Spleen (tissue), 11 donors: ENCODE data around the gene PIK3R6. TPM values are rescaled to one million over a fixed set of nuclear protein-coding genes. Genes with fewer than 3 reads are reported as not detected.

ENCODE experiments used
- DNase-seq: peaks from one replicate; pipeline ENCODE4 v3.0.0-alpha.2; 2020
- H3K27ac ChIP-seq, 8 donors: fragments of 200-600 bp; sonication (generic) in 7 of 8; 1 replicate in 4 of 8; 2 replicates in 4 of 8; pipeline versions ENCODE4 v1.5.0 to v1.8.0; 2016 to 2021; ENCODE audit warnings: inconsistent platforms in 4 of 8, mild to moderate bottlenecking in 4 of 8, moderate library complexity in 1 of 8
- H3K27me3 ChIP-seq, 7 donors: fragments of 200-600 bp; sonication (generic) in 6 of 7; replicated peaks in 1 of 7; 1 replicate in 4 of 7; 2 replicates in 3 of 7; pipeline versions ENCODE4 v1.5.0 to v1.8.0; 2016 to 2021; ENCODE audit warnings: inconsistent platforms in 3 of 7, mild to moderate bottlenecking in 1 of 7
- H3K36me3 ChIP-seq, 6 donors: fragments of 200-600 bp; sonication (generic) in 5 of 6; 1 replicate in 4 of 6; 2 replicates in 2 of 6; pipeline versions ENCODE4 v1.5.0 to v1.8.0; 2016 to 2021; ENCODE audit warnings: inconsistent platforms in 2 of 6
- H3K4me1 ChIP-seq, 6 donors: fragments of 200-600 bp; sonication (generic) in 5 of 6; 1 replicate in 3 of 6; 2 replicates in 3 of 6; pipeline versions ENCODE4 v1.5.0 to v1.8.0; 2016 to 2021; ENCODE audit warnings: inconsistent platforms in 3 of 6
- H3K4me3 ChIP-seq, 8 donors: fragments of 200-600 bp; sonication (generic) in 7 of 8; 1 replicate in 4 of 8; 2 replicates in 4 of 8; pipeline versions ENCODE4 v1.5.0 to v1.8.0; 2016 to 2021; ENCODE audit warnings: inconsistent platforms in 4 of 8, mild to moderate bottlenecking in 4 of 8, moderate library complexity in 2 of 8
- H3K9me3 ChIP-seq, 8 donors: fragments of 200-600 bp; sonication (generic) in 7 of 8; 1 replicate in 4 of 8; 2 replicates in 4 of 8; pipeline versions ENCODE4 v1.5.0 to v1.8.0; 2016 to 2021; ENCODE audit warnings: inconsistent platforms in 4 of 8
- POLR2A ChIP-seq, 3 donors: fragments of 450-650 bp; IDR thresholded peaks; one replicate each; pipeline ENCODE4 v1.5.1; 2017; ENCODE audit warnings: antibody characterized with exemption in 3 of 3, mild to moderate bottlenecking in 1 of 3
- POLR2AphosphoS5 ChIP-seq, 3 donors: sonication (generic); formaldehyde crosslinking; IDR thresholded peaks; one replicate each; pipeline ENCODE4 v1.5.1; 2017; ENCODE audit warnings: antibody characterized with exemption in 3 of 3
- WGBS, 5 donors: extraction: QIAGEN DNeasy Blood & Tissue Kit in 3 of 5; methylation state at CpG; one replicate each; pipeline versions ENCODE4 v1.1.5 to v1.1.7; 2013 to 2018; 5-methylcytosine and 5-hydroxymethylcytosine counted together
- intact Hi-C: fragments of 100-400 bp; cut with DNase I; formaldehyde crosslinking; loops from one replicate; pipeline ENCODE4 v1.15.0; 2023; ENCODE audit warnings: low total_unique reads
- polyA plus RNA-seq, 3 donors: library from polyadenylated mRNA; stranded (reverse); fragments of 200-250 nt; gene quantifications; one replicate each; pipeline ENCODE4 v1.2.1, GENCODE V29; 2013
- total RNA-seq, 7 donors: library from RNA; depleted of rRNA in 3 of 7; stranded (reverse); fragments of >200 nt in 3 of 7; fragmentation: NEBNext Ultra II Directional in 4 of 7; extraction: Animal tissue kit (Norgen Biotek cat#: 25700) in 4 of 7; gene quantifications; one replicate each; pipeline versions ENCODE4 v1.1.0 to v1.2.1, GENCODE V29; 2016 to 2021
- TF ChIP-seq, protein P1 (sequence below), 11 experiments: fragments of 200-600 bp in 7 of 11; fragments of 450-650 bp in 4 of 11; sonication (generic) in 4 of 11; IDR thresholded peaks in 8 of 11; conservative IDR thresholded peaks in 3 of 11; 1 replicate in 7 of 11; 2 replicates in 4 of 11; pipeline versions ENCODE4 v1.4.0 to v1.8.0; 2016 to 2021; ENCODE audit warnings: antibody characterized with exemption in 11 of 11, inconsistent platforms in 4 of 11, mild to moderate bottlenecking in 1 of 11
- donor health status: healthy with polysubstance abuse.
- donor health status: DM: no; HTN: no; CAD: no; lungs with moderate emphysema.
- donor health status: DM: no; HTN: no; CAD: no.
- donor health status: Bipolar disorder and iron deficiency.
- donor health status: healthy.
- donor health status: DM: no; HTN: no; CAD: no.
- donor health status: DM: yes; HTN: yes; CAD: no.

Gene PIK3R6
- total and polyA plus RNA-seq, 10 donors = 1.3 to 9.6 (median 6.5) TPM

GRCh38 chr17:8870406-8871040 lies 3.0 kb upstream of the PIK3R6 start:
- DNase-seq = no peak
- Histone ChIP-seq H3K27ac (no peak overlapping the region), H3K4me1 (peaks cover 0 to 65% (median 29%) of the 10 kb centered on the region in 6 donors), H3K9me3 (no peaks in the 10 kb centered on the region), H3K4me3 (no peak overlapping the region), H3K27me3 (peaks cover 0 to 23% (median 0%) of the 10 kb centered on the region in 7 donors), H3K36me3 (no peaks in the 10 kb centered on the region)
- 82 to 94% (median 88%) methylated on average over 13 of the region's 13 CpGs for WGBS, 5 donors
- TF ChIP-seq POLR2A (IDR thresholded peaks at IDR 0.05) = no peak
- no peak for TF ChIP-seq POLR2AphosphoS5 (IDR thresholded peaks at IDR 0.05)
- TF ChIP-seq, protein P1, sequence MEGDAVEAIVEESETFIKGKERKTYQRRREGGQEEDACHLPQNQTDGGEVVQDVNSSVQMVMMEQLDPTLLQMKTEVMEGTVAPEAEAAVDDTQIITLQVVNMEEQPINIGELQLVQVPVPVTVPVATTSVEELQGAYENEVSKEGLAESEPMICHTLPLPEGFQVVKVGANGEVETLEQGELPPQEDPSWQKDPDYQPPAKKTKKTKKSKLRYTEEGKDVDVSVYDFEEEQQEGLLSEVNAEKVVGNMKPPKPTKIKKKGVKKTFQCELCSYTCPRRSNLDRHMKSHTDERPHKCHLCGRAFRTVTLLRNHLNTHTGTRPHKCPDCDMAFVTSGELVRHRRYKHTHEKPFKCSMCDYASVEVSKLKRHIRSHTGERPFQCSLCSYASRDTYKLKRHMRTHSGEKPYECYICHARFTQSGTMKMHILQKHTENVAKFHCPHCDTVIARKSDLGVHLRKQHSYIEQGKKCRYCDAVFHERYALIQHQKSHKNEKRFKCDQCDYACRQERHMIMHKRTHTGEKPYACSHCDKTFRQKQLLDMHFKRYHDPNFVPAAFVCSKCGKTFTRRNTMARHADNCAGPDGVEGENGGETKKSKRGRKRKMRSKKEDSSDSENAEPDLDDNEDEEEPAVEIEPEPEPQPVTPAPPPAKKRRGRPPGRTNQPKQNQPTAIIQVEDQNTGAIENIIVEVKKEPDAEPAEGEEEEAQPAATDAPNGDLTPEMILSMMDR (IDR thresholded peaks at IDR 0.05 in 8 of 11, conservative IDR thresholded peaks at IDR 0.05 in 3 of 11) = no peak
- intact Hi-C loops = no loop called here

GRCh38 chr17:8869114-8869815 lies 1.8 kb upstream of the PIK3R6 start:
- DNase-seq = no peak

DNA sequence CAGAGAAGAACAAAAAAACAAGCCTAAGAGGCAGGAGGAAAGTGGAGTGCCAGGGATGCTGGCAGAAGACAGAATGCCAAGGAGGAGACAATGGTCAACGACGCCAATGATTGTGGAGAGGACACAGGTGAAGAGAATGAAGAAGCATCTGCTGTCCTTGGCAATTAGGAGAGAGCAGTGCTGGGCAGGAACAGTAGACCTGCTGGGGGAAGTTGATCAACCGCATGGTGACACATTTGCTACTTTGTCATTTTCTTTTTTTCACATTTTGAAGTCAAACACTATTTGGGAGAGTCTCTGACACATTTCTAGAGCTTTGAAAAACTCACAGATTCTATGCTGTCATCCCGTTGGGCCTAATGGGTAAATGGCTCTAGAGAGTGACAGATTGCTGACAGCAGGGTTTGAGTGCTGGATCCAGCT lies 1.1 kb upstream of the PIK3R6 start:
- TF ChIP-seq POLR2A (IDR thresholded peaks at IDR 0.05) = no peak
- TF ChIP-seq, protein P1 (IDR thresholded peaks at IDR 0.05 in 8 of 11, conservative IDR thresholded peaks at IDR 0.05 in 3 of 11) = no peak
- no peak for TF ChIP-seq POLR2AphosphoS5 (IDR thresholded peaks at IDR 0.05)

More at GRCh38 chr17:8869114-8869815, 1.8 kb upstream of the PIK3R6 start:
- no peak overlapping the region for H3K4me3 ChIP-seq
- H3K4me1 ChIP-seq = peaks cover 0 to 70% (median 29%) of the 10 kb centered on the region in 6 donors
- H3K27me3 ChIP-seq = peaks cover 0 to 30% (median 0%) of the 10 kb centered on the region in 7 donors
- intact Hi-C loops = no loop called here
- no peaks in the 10 kb centered on the region for H3K36me3 ChIP-seq
- TF ChIP-seq POLR2A (IDR thresholded peaks at IDR 0.05) = no peak
- TF ChIP-seq, protein P1 (IDR thresholded peaks at IDR 0.05 in 8 of 11, conservative IDR thresholded peaks at IDR 0.05 in 3 of 11) = no peak
- TF ChIP-seq POLR2AphosphoS5 (IDR thresholded peaks at IDR 0.05) = no peak
- H3K27ac ChIP-seq = no peak overlapping the region
- 51 to 84% (median 74%) methylated on average over 11 of the region's 11 CpGs for WGBS, 5 donors
- H3K9me3 ChIP-seq = no peaks in the 10 kb centered on the region

GRCh38 chr17:8868092-8868491 lies 618 bp upstream of the PIK3R6 start:
- 86 to 94% (median 92%) methylated on average over 1 of the region's 1 CpG for WGBS, 5 donors
- DNase-seq = no peak
- intact Hi-C loops = no loop called here
- no peaks in the 10 kb centered on the region for H3K9me3 ChIP-seq
- no peak overlapping the region for H3K4me3 ChIP-seq
- TF ChIP-seq, protein P1 (IDR thresholded peaks at IDR 0.05 in 8 of 11, conservative IDR thresholded peaks at IDR 0.05 in 3 of 11) = no peak
- TF ChIP-seq POLR2AphosphoS5 (IDR thresholded peaks at IDR 0.05) = no peak
- TF ChIP-seq POLR2A (IDR thresholded peaks at IDR 0.05) = no peak
- peak overlapping the region in 1 of 8 donors; percentile 75 for H3K27ac ChIP-seq
- peaks cover 0 to 18% (median 0%) of the 10 kb centered on the region in 7 donors for H3K27me3 ChIP-seq
- peaks cover 0 to 58% (median 25%) of the 10 kb centered on the region in 6 donors for H3K4me1 ChIP-seq
- H3K36me3 ChIP-seq = no peaks in the 10 kb centered on the region

More for the DNA sequence above, 1.1 kb upstream of the PIK3R6 start:
- H3K27ac ChIP-seq = no peak overlapping the region
- no peak for DNase-seq
- peaks cover 0 to 63% (median 29%) of the 10 kb centered on the region in 6 donors for H3K4me1 ChIP-seq
- WGBS, 5 donors = 46 to 65% (median 58%) methylated on average over 4 of the region's 4 CpGs
- H3K36me3 ChIP-seq = no peaks in the 10 kb centered on the region
- H3K27me3 ChIP-seq = peaks cover 0 to 23% (median 0%) of the 10 kb centered on the region in 7 donors
- H3K9me3 ChIP-seq = no peaks in the 10 kb centered on the region
- no peak overlapping the region for H3K4me3 ChIP-seq
- intact Hi-C loops = no loop called here
